ENCODE data around the gene CCDC80. TPM values are rescaled to one million over a fixed set of nuclear protein-coding genes. Genes with fewer than 3 reads are reported as not detected.

CCDC80 gene
- total and polyA plus RNA-seq, 2 experiments from 2014 or later, result 26.4 to 27.7 TPM

- Histone ChIP-seq H3K9me3 (ENCODE audit: low read depth) (no peaks in the 10 kb centered on the region), H3K4me1 (ENCODE audit: low read depth) (peaks cover 37% of the 10 kb centered on the region), H3K27ac (no peak overlapping the region), H3K27me3 (no peaks in the 10 kb centered on the region), H3K4me3 (no peak overlapping the region), H3K36me3 (no peaks in the 10 kb centered on the region)
- DNase-seq (ENCODE audit: low read depth in 1 of 2, low spot score in 1 of 2), result no peak
- TF ChIP-seq CTCF (IDR thresholded peaks at IDR 0.05; ENCODE audit: low read depth, low read length), result no peak
Measured at GRCh38 chr3:112623717-112624116, 17.2 kb downstream of the CCDC80 start.

GRCh38 chr3:112623213-112623612 is 17.7 kb downstream of the CCDC80 start:
- Histone ChIP-seq H3K27ac (no peak overlapping the region), H3K4me1 (ENCODE audit: low read depth) (peaks cover 37% of the 10 kb centered on the region), H3K9me3 (ENCODE audit: low read depth) (no peaks in the 10 kb centered on the region), H3K27me3 (no peaks in the 10 kb centered on the region), H3K4me3 (no peak overlapping the region), H3K36me3 (no peaks in the 10 kb centered on the region)
- no peak for TF ChIP-seq CTCF (IDR thresholded peaks at IDR 0.05; ENCODE audit: low read depth, low read length)
- no peak for DNase-seq (ENCODE audit: low read depth in 1 of 2, low spot score in 1 of 2)

GRCh38 chr3:112619295-112619694 is 21.6 kb downstream of the CCDC80 start:
- Histone ChIP-seq H3K4me1 (ENCODE audit: low read depth) (peaks cover 12% of the 10 kb centered on the region), H3K4me3 (no peak overlapping the region), H3K27me3 (no peaks in the 10 kb centered on the region), H3K9me3 (ENCODE audit: low read depth) (no peaks in the 10 kb centered on the region), H3K27ac (no peak overlapping the region), H3K36me3 (no peaks in the 10 kb centered on the region)
- TF ChIP-seq CTCF (IDR thresholded peaks at IDR 0.05; ENCODE audit: low read depth, low read length), result no peak
- DNase-seq (ENCODE audit: low read depth in 1 of 2, low spot score in 1 of 2), result no peak

- Histone ChIP-seq H3K27ac (no peak overlapping the region), H3K27me3 (no peaks in the 10 kb centered on the region), H3K36me3 (no peaks in the 10 kb centered on the region), H3K9me3 (ENCODE audit: low read depth) (no peaks in the 10 kb centered on the region), H3K4me3 (no peak overlapping the region), H3K4me1 (ENCODE audit: low read depth) (peaks cover 3% of the 10 kb centered on the region)
- DNase-seq (ENCODE audit: low read depth in 1 of 2, low spot score in 1 of 2), result no peak
- no peak for TF ChIP-seq CTCF (IDR thresholded peaks at IDR 0.05; ENCODE audit: low read depth, low read length)
Measured at GRCh38 chr3:112617285-112617684, 23.7 kb downstream of the CCDC80 start.

GRCh38 chr3:112615989-112616731 is 24.8 kb downstream of the CCDC80 start:
- H3K27ac ChIP-seq, result no peak overlapping the region
- peaks cover 10% of the 10 kb centered on the region for H3K4me1 ChIP-seq (ENCODE audit: low read depth)
- H3K27me3 ChIP-seq, result no peaks in the 10 kb centered on the region
- H3K9me3 ChIP-seq (ENCODE audit: low read depth), result no peaks in the 10 kb centered on the region
- H3K36me3 ChIP-seq, result no peaks in the 10 kb centered on the region
- no peak for TF ChIP-seq CTCF (IDR thresholded peaks at IDR 0.05; ENCODE audit: low read depth, low read length)
- no peak for DNase-seq (ENCODE audit: low read depth in 1 of 2, low spot score in 1 of 2)
- H3K4me3 ChIP-seq, result no peak overlapping the region

Data from cardiac muscle cell (in vitro differentiated cells and primary cell).